Spleen (tissue), 7 donors: Measurements from ENCODE around the gene SPTLC3.

ENCODE experiments used
- CTCF ChIP-seq, 11 experiments: fragments of 200-600 bp in 7 of 11; fragments of 450-650 bp in 4 of 11; sonication (generic) in 4 of 11; IDR thresholded peaks in 8 of 11; conservative IDR thresholded peaks in 3 of 11; 1 replicate in 7 of 11; 2 replicates in 4 of 11; pipeline versions ENCODE4 v1.4.0 to v1.8.0; 2016 to 2021; ENCODE audit warnings: antibody characterized with exemption in 11 of 11, inconsistent platforms in 4 of 11, mild to moderate bottlenecking in 1 of 11
- POLR2A ChIP-seq, 3 donors: fragments of 450-650 bp; IDR thresholded peaks; one replicate each; pipeline ENCODE4 v1.5.1; 2017; ENCODE audit warnings: antibody characterized with exemption in 3 of 3, mild to moderate bottlenecking in 1 of 3
- POLR2AphosphoS5 ChIP-seq, 3 donors: sonication (generic); formaldehyde crosslinking; IDR thresholded peaks; one replicate each; pipeline ENCODE4 v1.5.1; 2017; ENCODE audit warnings: antibody characterized with exemption in 3 of 3
- donor health status: DM: no; HTN: no; CAD: no; lungs with moderate emphysema.
- donor health status: DM: no; HTN: no; CAD: no.
- donor health status: DM: no; HTN: no; CAD: no.

- TF ChIP-seq CTCF (IDR thresholded peaks at IDR 0.05 in 8 of 11, conservative IDR thresholded peaks at IDR 0.05 in 3 of 11) = no peak
- TF ChIP-seq POLR2AphosphoS5 (IDR thresholded peaks at IDR 0.05) = no peak
- no peak for TF ChIP-seq POLR2A (IDR thresholded peaks at IDR 0.05)
Measured at GRCh38 chr20:13121840-13122515, 113.2 kb downstream of the SPTLC3 start.
